PC-9 (cell line): ENCODE data around the gene HLCS.

Experiments
- EZH2 ChIP-seq: fragments of 200-600 bp; sonication (generic); IDR thresholded peaks from 2 replicates; pipeline ENCODE4 v1.8.0; 2017; ENCODE audit warnings: antibody characterized with exemption, low read depth
- TF ChIP-seq, protein P1 (sequence below): fragments of 200-600 bp; sonication (generic); conservative IDR thresholded peaks from 2 replicates; pipeline ENCODE4 v1.6.1; 2017; ENCODE audit warnings: mixed run types, antibody characterized with exemption, mild to moderate bottlenecking, moderate library complexity

GRCh38 chr21:36879827-36880226, 86.6 kb downstream of the HLCS start:
- TF ChIP-seq, protein P1, sequence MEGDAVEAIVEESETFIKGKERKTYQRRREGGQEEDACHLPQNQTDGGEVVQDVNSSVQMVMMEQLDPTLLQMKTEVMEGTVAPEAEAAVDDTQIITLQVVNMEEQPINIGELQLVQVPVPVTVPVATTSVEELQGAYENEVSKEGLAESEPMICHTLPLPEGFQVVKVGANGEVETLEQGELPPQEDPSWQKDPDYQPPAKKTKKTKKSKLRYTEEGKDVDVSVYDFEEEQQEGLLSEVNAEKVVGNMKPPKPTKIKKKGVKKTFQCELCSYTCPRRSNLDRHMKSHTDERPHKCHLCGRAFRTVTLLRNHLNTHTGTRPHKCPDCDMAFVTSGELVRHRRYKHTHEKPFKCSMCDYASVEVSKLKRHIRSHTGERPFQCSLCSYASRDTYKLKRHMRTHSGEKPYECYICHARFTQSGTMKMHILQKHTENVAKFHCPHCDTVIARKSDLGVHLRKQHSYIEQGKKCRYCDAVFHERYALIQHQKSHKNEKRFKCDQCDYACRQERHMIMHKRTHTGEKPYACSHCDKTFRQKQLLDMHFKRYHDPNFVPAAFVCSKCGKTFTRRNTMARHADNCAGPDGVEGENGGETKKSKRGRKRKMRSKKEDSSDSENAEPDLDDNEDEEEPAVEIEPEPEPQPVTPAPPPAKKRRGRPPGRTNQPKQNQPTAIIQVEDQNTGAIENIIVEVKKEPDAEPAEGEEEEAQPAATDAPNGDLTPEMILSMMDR = no peak
- no peak for TF ChIP-seq EZH2
